Kidney (tissue), 14 donors: Measurements from ENCODE around the gene GMNN. TPM values are rescaled to one million over a fixed set of nuclear protein-coding genes. Genes with fewer than 3 reads are reported as not detected.
A peak's percentile ranks its signal among the peaks of the same experiment; 100 is the strongest.

ENCODE experiments used
- DNase-seq, 5 donors: peaks; one replicate each; pipeline ENCODE4 v3.0.0-alpha.2; 2013 to 2020
- FAIRE-seq: peaks from 2 replicates; lab custom pipeline; 2012; peaks lifted over from hg19 to GRCh38; lab: Jason Lieb, UNC
- H3K27ac ChIP-seq, 2 donors: one replicate each; pipeline ENCODE4 v1.7.0; 2013; ENCODE audit warnings: low read depth in 2 of 2, low read length in 2 of 2, inconsistent platforms in 1 of 2
- H3K27me3 ChIP-seq: one replicate; pipeline ENCODE4 v1.7.1; 2013; ENCODE audit warnings: low read length, inconsistent platforms; ENCODE audit not compliant: control insufficient read depth, insufficient read depth
- H3K36me3 ChIP-seq, 3 donors: one replicate each; pipeline versions ENCODE4 v1.7.0 to v1.7.1; 2013; ENCODE audit warnings: low read length in 3 of 3, control low read depth in 1 of 3, inconsistent platforms in 1 of 3; ENCODE audit not compliant: insufficient read depth in 3 of 3, control insufficient read depth in 2 of 3
- H3K4me1 ChIP-seq, 3 donors: one replicate each; pipeline versions ENCODE4 v1.7.0 to v1.7.1; 2013; ENCODE audit warnings: low read length in 3 of 3, inconsistent platforms in 1 of 3, low read depth in 1 of 3; ENCODE audit not compliant: control insufficient read depth in 2 of 3, insufficient read depth in 2 of 3
- H3K4me3 ChIP-seq, 3 donors: one replicate each; pipeline versions ENCODE4 v1.7.0 to v1.8.1; 2013; ENCODE audit warnings: low read length in 3 of 3, control low read depth in 1 of 3, inconsistent platforms in 1 of 3
- H3K9ac ChIP-seq, 3 donors: one replicate each; pipeline versions ENCODE4 v1.7.0 to v1.7.1; 2013; ENCODE audit warnings: low read length in 3 of 3, control low read depth in 1 of 3, inconsistent platforms in 1 of 3
- H3K9me3 ChIP-seq, 3 donors: one replicate each; pipeline versions ENCODE4 v1.7.0 to v1.7.1; 2013; ENCODE audit warnings: low read length in 3 of 3, control low read depth in 1 of 3, inconsistent platforms in 1 of 3; ENCODE audit not compliant: control insufficient read depth in 2 of 3, insufficient read depth in 1 of 3
- intact Hi-C: fragments of 100-400 bp; cut with DNase I; formaldehyde crosslinking; loops from one replicate; pipeline ENCODE4 v1.11.1; 2022
- polyA plus RNA-seq: library from polyadenylated mRNA; stranded (reverse); fragments of 350-450 nt; fragmentation: Illumina TruSeq; extraction: RNeasy Lipid Tissue Mini Kit (QIAGEN cat#74804); gene quantifications from one replicate; pipeline ENCODE4 v1.2.3, GENCODE V29; 2014; ENCODE audit warnings: low read depth, low replicate concordance; ENCODE audit not compliant: insufficient read depth
- total RNA-seq: library from RNA; stranded (reverse); fragmentation: NEBNext Ultra II Directional; extraction: Animal tissue kit (Norgen Biotek cat#: 25700); gene quantifications from one replicate; pipeline ENCODE4 v1.2.1, GENCODE V29; 2021
- TF ChIP-seq, protein P1 (sequence below): IDR thresholded peaks from 3 replicates; pipeline ENCODE4 v1.5.1; 2012; ENCODE audit warnings: mild to moderate bottlenecking, moderate library complexity, borderline replicate concordance; ENCODE audit not compliant: insufficient read depth; ENCODE audit errors: extremely low read depth
- donor health status: control.
- donor health status: control.
- donor health status: control.
- donor health status: control.
- donor health status: control.
- donor health status: DM: yes; HTN: yes; CAD: no.
- donor health status: Normal renal cell carcinoma (clear cell type).

GMNN gene
- total and polyA plus RNA-seq, 2 donors from 2014 or later: 13.0 to 26.7 TPM

GRCh38 chr6:24798740-24799540 is 24.2 kb downstream of the GMNN start, which contains the start of gene ARMH2:
Gene ARMH2, minus strand, starts transcription at chr6:24798917. Its CDS starts 60 bp downstream, at chr6:24798857.
- intact Hi-C loops: no loop called here
- Histone ChIP-seq H3K27ac (no peak within 1 kb of the TSS), H3K4me3 (no peak within 1 kb of the TSS), H3K27me3 (no peaks in the 10 kb centered on the region), H3K9ac (no peak within 1 kb of the TSS), H3K9me3 (no peaks in the 10 kb centered on the region), H3K36me3 (no peaks in the 10 kb centered on the region), H3K4me1 (no peaks in the 10 kb centered on the region)
- DNase-seq (peak in 1 of 5 donors; percentile 18), FAIRE-seq (no peak)
- TF ChIP-seq, protein P1, sequence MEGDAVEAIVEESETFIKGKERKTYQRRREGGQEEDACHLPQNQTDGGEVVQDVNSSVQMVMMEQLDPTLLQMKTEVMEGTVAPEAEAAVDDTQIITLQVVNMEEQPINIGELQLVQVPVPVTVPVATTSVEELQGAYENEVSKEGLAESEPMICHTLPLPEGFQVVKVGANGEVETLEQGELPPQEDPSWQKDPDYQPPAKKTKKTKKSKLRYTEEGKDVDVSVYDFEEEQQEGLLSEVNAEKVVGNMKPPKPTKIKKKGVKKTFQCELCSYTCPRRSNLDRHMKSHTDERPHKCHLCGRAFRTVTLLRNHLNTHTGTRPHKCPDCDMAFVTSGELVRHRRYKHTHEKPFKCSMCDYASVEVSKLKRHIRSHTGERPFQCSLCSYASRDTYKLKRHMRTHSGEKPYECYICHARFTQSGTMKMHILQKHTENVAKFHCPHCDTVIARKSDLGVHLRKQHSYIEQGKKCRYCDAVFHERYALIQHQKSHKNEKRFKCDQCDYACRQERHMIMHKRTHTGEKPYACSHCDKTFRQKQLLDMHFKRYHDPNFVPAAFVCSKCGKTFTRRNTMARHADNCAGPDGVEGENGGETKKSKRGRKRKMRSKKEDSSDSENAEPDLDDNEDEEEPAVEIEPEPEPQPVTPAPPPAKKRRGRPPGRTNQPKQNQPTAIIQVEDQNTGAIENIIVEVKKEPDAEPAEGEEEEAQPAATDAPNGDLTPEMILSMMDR: no peak

GRCh38 chr6:24799541-24799915 is 24.8 kb downstream of the GMNN start:
- Histone ChIP-seq H3K27me3 (no peaks in the 10 kb centered on the region), H3K9ac (no peak overlapping the region), H3K4me3 (no peak overlapping the region), H3K4me1 (no peaks in the 10 kb centered on the region), H3K27ac (no peak overlapping the region), H3K9me3 (no peaks in the 10 kb centered on the region), H3K36me3 (no peaks in the 10 kb centered on the region)
- no peak for FAIRE-seq
- intact Hi-C loops: no loop called here
- DNase-seq: no peak
- TF ChIP-seq, protein P1: no peak

DNA sequence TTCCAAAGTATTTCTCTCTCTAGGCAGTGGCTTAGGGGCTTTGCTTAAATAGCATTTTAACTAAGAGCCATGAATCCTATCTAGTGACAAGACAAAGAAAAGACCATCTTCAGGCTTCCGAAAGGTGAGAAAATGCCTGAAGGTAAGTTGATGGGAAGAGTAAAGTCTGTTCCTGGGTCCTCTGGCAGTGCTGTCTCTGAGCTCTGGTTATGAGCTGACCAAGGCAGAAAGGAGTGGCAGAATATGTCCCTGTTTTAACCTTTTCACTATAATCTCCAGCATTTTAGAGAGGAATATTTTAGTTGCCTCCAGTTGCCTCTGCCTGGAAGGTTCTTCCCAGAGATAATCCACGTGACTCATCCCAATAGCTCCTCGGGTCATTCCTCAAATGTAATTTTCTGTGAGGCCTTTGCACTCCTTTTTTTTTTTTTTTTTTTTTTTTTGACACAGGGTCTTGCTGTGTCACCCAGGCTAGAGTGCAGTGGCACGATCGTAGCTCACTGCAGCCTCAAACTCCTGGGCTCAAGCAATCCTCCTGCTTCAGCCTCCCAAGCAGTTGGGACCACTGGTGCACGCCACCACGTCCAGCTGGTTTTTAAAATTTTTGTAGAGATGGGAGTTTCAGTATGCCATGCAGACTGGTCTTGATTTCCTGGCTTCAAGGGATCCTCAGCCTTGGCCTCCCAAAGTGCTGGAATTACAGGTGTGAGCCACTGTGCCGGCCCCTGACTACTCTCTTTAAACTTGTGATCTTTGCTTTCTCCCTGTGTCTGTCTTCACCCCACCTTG is 27.7 kb downstream of the GMNN start:
- no peak for DNase-seq
- no peak overlapping the region for H3K27ac ChIP-seq
- H3K4me3 ChIP-seq: no peak overlapping the region
- TF ChIP-seq, protein P1: no peak
- no peaks in the 10 kb centered on the region for H3K9me3 ChIP-seq
- no peaks in the 10 kb centered on the region for H3K4me1 ChIP-seq
- H3K9ac ChIP-seq: no peak overlapping the region
- H3K36me3 ChIP-seq: no peaks in the 10 kb centered on the region
- FAIRE-seq: no peak
- intact Hi-C loops: no loop called here
- no peaks in the 10 kb centered on the region for H3K27me3 ChIP-seq
